SKM-1 (cell line): ENCODE data around the gene EBLN1.

Source experiments
- DNase-seq: peaks from one replicate; lab custom pipeline; 2025; ENCODE audit not compliant: unreplicated experiment; lab: John Stamatoyannopoulos, UW

EBLN1 gene

GRCh38 chr10:22217842-22218241, at the start of gene EBLN1:
Gene EBLN1 (minus strand): TSS chr10:22218015. CDS start chr10:22209983, 8,032 bp downstream.
- DNase-seq, result no peak

GRCh38 chr10:22265839-22266537, 48.2 kb upstream of the EBLN1 start:
- DNase-seq, result no peak

- DNase-seq, result no peak
Observed at GRCh38 chr10:22263106-22263505, 45.3 kb upstream of the EBLN1 start.

- DNase-seq, result no peak
Observed at GRCh38 chr10:22259280-22259679, 41.5 kb upstream of the EBLN1 start.

- no peak for DNase-seq
Observed at GRCh38 chr10:22258471-22258870, 40.7 kb upstream of the EBLN1 start.

GRCh38 chr10:22253580-22253882, 35.7 kb upstream of the EBLN1 start:
- no peak for DNase-seq

GRCh38 chr10:22252801-22253579, 35.2 kb upstream of the EBLN1 start:
- DNase-seq, result no peak

- DNase-seq, result no peak
Observed at GRCh38 chr10:22252224-22252800, 34.5 kb upstream of the EBLN1 start.

GRCh38 chr10:22251751-22252223, 34.0 kb upstream of the EBLN1 start:
- no peak for DNase-seq

- DNase-seq, result no peak
Observed at GRCh38 chr10:22250897-22251660, 33.3 kb upstream of the EBLN1 start.

GRCh38 chr10:22247636-22248035, 29.8 kb upstream of the EBLN1 start:
- no peak for DNase-seq

GRCh38 chr10:22246680-22247391, 29.0 kb upstream of the EBLN1 start:
- no peak for DNase-seq

GRCh38 chr10:22245567-22245966, 27.8 kb upstream of the EBLN1 start:
- no peak for DNase-seq

- no peak for DNase-seq
Observed at GRCh38 chr10:22244855-22245254, 27.0 kb upstream of the EBLN1 start.

GRCh38 chr10:22244001-22244400, 26.2 kb upstream of the EBLN1 start:
- DNase-seq, result no peak

GRCh38 chr10:22243321-22243720, 25.5 kb upstream of the EBLN1 start:
- no peak for DNase-seq

- no peak for DNase-seq
Observed at GRCh38 chr10:22231260-22231659, 13.4 kb upstream of the EBLN1 start.

- DNase-seq, result no peak
Observed at GRCh38 chr10:22230158-22230833, 12.5 kb upstream of the EBLN1 start.

- DNase-seq, result no peak
Observed at GRCh38 chr10:22229802-22230157, 12.0 kb upstream of the EBLN1 start.
